BJ (cell line): ENCODE data around the gene SLC25A24. TPM values are rescaled to one million over a fixed set of nuclear protein-coding genes. Genes with fewer than 3 reads are reported as not detected.
"Not testable (repeated sequence)": the region's sequence is repeated elsewhere in the genome, so short reads cannot be mapped to it uniquely, and the experiment has no call there.

Experiments used
- CTCF ChIA-PET: fragments of 350-600 bp; formaldehyde crosslinking; extraction: SDS; loops from one replicate; lab custom pipeline; 2021; ENCODE audit warnings: antibody characterized with exemption, inconsistent platforms; lab: Yijun Ruan, JAX
- POLR2A ChIA-PET: fragments of 300-600 bp; sonication (Branson Sonifier 250); formaldehyde crosslinking; extraction: SDS; loops from one replicate; lab custom pipeline; 2021; ENCODE audit warnings: antibody characterized with exemption; lab: Charles Lee
- DNase-seq: peaks from one replicate; pipeline ENCODE4 v3.0.0-alpha.2; 2011; ENCODE audit warnings: low read depth
- H3K27me3 ChIP-seq: 2 replicates; pipeline ENCODE4 v1.6.0; 2011; ENCODE audit warnings: low read length; ENCODE audit not compliant: control insufficient read depth, insufficient read depth
- H3K36me3 ChIP-seq: 2 replicates; pipeline ENCODE4 v1.5.1; 2011; ENCODE audit warnings: low read length; ENCODE audit not compliant: control insufficient read depth, insufficient read depth
- H3K4me3 ChIP-seq: 2 replicates; pipeline ENCODE4 v1.5.1; 2011; ENCODE audit warnings: low read depth, mild to moderate bottlenecking, control low read depth, low read length
- CTCF ChIP-seq: IDR thresholded peaks from 2 replicates; pipeline ENCODE4 v1.5.1; 2011; ENCODE audit warnings: low read depth, mild to moderate bottlenecking, control low read depth, inconsistent platforms, low read length, moderate library complexity; ENCODE audit not compliant: insufficient read depth
- polyA plus RNA-seq: library from polyadenylated mRNA; depleted of rRNA; stranded (reverse); fragments of >200 nt; gene quantifications from 2 replicates; pipeline ENCODE4 v1.2.3, GENCODE V29; 2011

Gene SLC25A24
- polyA plus RNA-seq, 1 experiment: 20.2 TPM

- POLR2A ChIA-PET: no interaction called here
- Histone ChIP-seq H3K4me3 (no peak overlapping the region), H3K36me3 (peaks cover 1% of the 10 kb centered on the region), H3K27me3 (no peaks in the 10 kb centered on the region)
- CTCF ChIA-PET: interaction anchor here (1.2 kb wide), 1 partner anchor 11 kb away, joined by 3 read pairs; no protein-coding TSS in a partner anchor
- DNase-seq: no peak
- TF ChIP-seq CTCF: no peak
Measured at GRCh38 chr1:108182959-108183700, 17.0 kb downstream of the SLC25A24 start.

GRCh38 chr1:108179018-108179417 lies 21.1 kb downstream of the SLC25A24 start:
- Histone ChIP-seq H3K27me3 (no peaks in the 10 kb centered on the region), H3K36me3 (peaks cover 4% of the 10 kb centered on the region; the same call in 1 of the 2 replicates), H3K4me3 (no peak overlapping the region)
- ChIA-PET POLR2A (interaction anchor here (0.6 kb wide), 1 partner anchor 381 kb away, joined by 5 read pairs; no protein-coding TSS in a partner anchor), CTCF (no interaction called here)
- no peak for TF ChIP-seq CTCF
- DNase-seq: no peak

GRCh38 chr1:108162409-108162808 lies 37.7 kb downstream of the SLC25A24 start:
- H3K4me3 ChIP-seq, CTCF ChIA-PET, H3K27me3 ChIP-seq, POLR2A ChIA-PET, DNase-seq, H3K36me3 ChIP-seq: not testable (repeated sequence)

- H3K4me3 ChIP-seq, H3K36me3 ChIP-seq, DNase-seq, CTCF ChIA-PET, POLR2A ChIA-PET, H3K27me3 ChIP-seq: not testable (repeated sequence)
Measured at GRCh38 chr1:108159951-108160350, 40.2 kb downstream of the SLC25A24 start.

- Histone ChIP-seq H3K36me3 (peaks cover 1% of the 10 kb centered on the region; the same call in 1 of the 2 replicates), H3K4me3 (no peak overlapping the region), H3K27me3 (no peaks in the 10 kb centered on the region)
- DNase-seq: no peak
- ChIA-PET POLR2A (no interaction called here), CTCF (no interaction called here)
- no peak for TF ChIP-seq CTCF
Measured at GRCh38 chr1:108158893-108159453, 41.2 kb downstream of the SLC25A24 start.

- POLR2A ChIA-PET: no interaction called here
- no peaks in the 10 kb centered on the region for H3K27me3 ChIP-seq
- peaks cover 1% of the 10 kb centered on the region; the same call in 1 of the 2 replicates for H3K36me3 ChIP-seq
- TF ChIP-seq CTCF: no peak
- no peak overlapping the region for H3K4me3 ChIP-seq
- no peak for DNase-seq
- CTCF ChIA-PET: interaction anchor here (1.7 kb wide), 1 partner anchor 29 kb away, joined by 3 read pairs; no protein-coding TSS in a partner anchor
Measured at GRCh38 chr1:108154314-108154713, 45.8 kb downstream of the SLC25A24 start.
